ENCODE data around the gene BBLN. TPM values are rescaled to one million over a fixed set of nuclear protein-coding genes. Genes with fewer than 3 reads are reported as not detected.

Gene BBLN, protein sequence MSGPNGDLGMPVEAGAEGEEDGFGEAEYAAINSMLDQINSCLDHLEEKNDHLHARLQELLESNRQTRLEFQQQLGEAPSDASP
- total RNA-seq (2022; extraction: Qiagen RNA extraction; ENCODE audit: low read depth): 35.7 to 64.3 TPM (median 54.3 TPM) in 5 replicates

DNA sequence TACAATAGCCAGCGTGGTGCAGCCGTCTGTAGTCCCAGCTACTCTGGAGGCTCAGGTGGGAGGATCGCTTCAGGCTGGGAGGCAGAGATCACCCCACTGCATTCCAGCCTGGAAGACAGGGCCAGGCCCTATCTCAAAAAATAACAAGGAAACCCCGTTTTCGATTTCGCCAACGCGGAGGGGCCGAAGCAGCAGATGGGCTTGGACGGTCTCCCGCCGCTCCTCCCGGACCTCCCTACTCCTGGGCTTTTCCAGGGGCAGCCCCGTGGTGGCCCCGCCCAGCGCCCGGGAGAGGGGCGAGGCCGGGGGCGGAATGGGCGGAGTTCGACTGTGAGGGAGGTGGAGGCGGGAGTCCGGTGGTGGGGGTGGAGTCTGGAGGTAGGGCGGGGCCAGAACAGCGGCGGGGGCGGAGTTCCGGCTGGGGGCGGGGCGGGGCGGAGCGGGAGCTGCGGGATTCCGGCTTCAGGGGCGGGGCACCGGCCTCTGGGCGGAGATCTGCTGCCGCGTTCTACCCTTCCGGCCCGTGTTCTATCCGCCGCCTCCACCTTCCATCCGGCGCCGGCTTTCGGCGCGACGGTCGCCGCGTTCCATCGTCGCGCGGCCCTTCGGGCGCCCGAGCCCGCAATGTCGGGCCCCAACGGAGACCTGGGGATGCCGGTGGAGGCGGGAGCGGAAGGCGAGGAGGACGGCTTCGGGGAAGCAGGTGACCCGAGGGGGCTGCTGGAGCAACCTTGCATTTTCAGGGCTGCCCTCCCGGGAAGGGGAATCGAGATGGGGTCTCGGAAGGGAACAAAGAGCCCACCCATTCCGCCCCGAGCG is at the start of gene BBLN:
Gene BBLN (plus strand): TSS at position 482 of the 819 bp plus-strand sequence. CDS start 143 bp downstream, at position 625.

DNA sequence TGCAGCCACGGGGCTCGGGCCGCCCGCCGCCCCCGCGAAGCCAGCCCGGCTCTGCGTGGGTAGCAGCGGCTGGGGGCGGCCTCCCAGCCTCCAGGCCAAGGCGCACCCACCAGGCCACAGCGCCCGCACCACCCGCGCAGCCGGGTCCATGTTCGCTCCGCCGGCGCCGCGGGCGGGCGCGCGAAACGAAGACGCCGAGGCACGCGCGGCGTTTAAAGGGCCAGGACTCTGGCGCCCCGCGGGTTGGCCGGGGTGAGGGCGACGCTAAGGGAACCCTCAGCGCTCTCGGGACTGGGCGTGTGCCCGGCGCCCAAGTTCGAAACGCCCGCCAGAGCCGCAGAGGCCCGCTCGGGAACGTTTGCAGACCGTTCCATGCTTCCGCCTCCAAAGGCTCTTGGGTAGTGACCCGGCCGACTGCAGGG is 32.5 kb upstream of the BBLN start, which contains the start of gene PTGES2:
Gene PTGES2 (minus strand): TSS at position 162 of the 422 bp plus-strand sequence. CDS start 12 bp downstream, at position 150.

DNA sequence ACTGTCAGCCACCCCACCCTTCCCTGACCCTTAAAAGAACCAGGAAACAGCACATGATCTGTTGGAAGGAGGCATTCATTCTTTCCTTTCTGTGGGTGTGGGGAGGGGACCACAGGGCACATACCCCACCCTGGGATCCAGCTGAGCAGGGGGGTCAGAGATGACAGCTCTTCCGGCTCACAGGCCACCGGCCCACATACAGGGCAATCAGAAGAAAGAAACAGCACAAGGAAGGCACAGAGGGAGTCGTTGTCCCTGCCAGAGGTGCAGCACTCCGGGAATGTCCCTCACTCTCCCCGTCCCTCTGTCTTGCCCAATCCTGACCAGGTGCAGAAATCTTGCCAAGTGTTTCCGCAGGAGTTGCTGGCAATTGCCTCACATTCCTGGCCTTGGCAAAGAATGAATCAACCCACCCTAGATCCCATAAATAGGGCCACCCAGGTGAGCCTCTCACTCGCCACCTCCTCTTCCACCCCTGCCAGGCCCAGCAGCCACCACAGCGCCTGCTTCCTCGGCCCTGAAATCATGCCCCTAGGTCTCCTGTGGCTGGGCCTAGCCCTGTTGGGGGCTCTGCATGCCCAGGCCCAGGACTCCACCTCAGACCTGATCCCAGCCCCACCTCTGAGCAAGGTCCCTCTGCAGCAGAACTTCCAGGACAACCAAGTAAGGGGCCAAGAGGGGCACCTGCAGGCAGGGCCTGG is 10.9 kb upstream of the BBLN start, which contains the start of gene LCN2:
Gene LCN2 (plus strand): TSS at position 453 of the 701 bp plus-strand sequence. CDS start 73 bp downstream, at position 526.

DNA sequence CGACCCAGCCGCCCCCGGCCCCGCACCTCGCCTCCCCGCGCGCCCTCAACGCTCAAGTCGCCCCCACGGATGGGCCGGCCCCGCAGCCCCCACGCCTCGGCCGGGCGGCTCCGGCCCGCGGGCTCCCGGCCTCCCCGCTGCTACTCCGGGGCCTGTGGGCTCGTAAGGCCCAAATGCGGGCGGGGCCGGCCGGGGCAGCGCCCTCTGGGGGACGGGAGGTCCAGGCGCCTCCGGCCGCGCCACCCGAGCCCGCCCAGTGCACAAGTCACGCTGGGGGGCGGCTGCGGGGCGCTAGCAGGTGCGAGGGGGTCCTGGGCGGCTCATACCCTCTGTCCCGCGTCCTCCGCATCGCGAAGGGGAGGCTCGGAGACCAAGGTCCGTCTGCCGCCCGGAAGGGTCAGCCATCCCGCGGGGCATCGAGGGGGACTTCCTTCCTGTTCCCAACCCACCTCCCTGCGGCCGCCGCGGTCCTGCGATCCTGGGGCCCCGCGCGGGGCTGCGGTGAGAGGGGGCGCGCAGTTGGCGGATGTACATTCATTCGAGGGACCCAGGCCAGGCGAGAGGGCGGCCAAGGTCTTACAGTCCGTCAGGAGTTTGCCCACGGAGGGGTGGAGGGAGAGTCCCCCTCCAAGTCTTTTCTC is 31.5 kb downstream of the BBLN start, which contains the start of gene CIZ1:
Gene CIZ1 (minus strand): TSS at position 167 of the 641 bp plus-strand sequence. CDS start 715 bp downstream, outside the sequence.

DNA sequence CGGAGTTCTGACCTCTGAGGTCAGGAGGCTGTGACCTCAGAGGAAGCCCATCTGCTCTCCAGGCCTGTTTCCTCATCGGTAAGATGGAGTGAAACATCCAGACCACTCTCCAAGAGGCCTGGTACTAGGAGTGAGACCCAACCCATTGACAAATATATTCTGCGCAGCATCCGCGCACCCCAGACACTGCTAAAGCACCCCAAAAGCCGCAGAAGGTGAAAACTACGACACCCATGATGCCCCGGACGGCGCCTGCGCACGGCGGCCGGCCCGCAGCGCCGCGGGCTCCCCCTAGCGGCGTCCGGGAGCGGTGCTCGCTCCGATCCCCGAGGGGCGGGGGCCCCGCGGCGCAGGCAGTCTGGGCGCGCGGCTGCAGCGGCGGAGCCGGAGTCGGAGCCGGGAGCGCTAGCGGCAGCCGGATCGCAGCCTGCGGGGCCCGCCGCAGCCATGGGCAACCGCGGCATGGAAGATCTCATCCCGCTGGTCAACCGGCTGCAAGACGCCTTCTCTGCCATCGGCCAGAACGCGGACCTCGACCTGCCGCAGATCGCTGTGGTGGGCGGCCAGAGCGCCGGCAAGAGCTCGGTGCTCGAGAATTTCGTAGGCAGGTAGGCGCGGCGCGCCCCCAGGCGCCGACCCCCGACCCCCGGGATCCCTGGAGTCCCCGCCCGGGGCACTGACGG is 43.1 kb downstream of the BBLN start, which contains the start of gene DNM1:
Gene DNM1 (plus strand): TSS at position 356 of the 683 bp plus-strand sequence. CDS start 92 bp downstream, at position 448.

Other genes starting within 250 kb of the BBLN start
- gene ST6GALNAC4, start 243.2 kb upstream of the BBLN start, total RNA-seq (2022; extraction: Qiagen RNA extraction; ENCODE audit: low read depth): 17.1 to 25.6 TPM (median 20.9 TPM) in 5 replicates
- 2.0 to 2.6 TPM (median 2.1 TPM) in 5 replicates for gene PIP5KL1, start 229.5 kb upstream of the BBLN start, total RNA-seq (2022; extraction: Qiagen RNA extraction; ENCODE audit: low read depth)
- gene DPM2, start 222.4 kb upstream of the BBLN start, total RNA-seq (2022; extraction: Qiagen RNA extraction; ENCODE audit: low read depth): 40.9 to 50.0 TPM (median 44.0 TPM) in 5 replicates
- 68.8 to 103 TPM (median 83.0 TPM) in 5 replicates for gene EEIG1, start 179.3 kb upstream of the BBLN start, total RNA-seq (2022; extraction: Qiagen RNA extraction; ENCODE audit: low read depth)
- gene NAIF1, start 92.9 kb upstream of the BBLN start, total RNA-seq (2022; extraction: Qiagen RNA extraction; ENCODE audit: low read depth): 4.3 to 8.2 TPM (median 7.0 TPM) in 5 replicates
- gene SLC25A25, start 92.0 kb upstream of the BBLN start, total RNA-seq (2022; extraction: Qiagen RNA extraction; ENCODE audit: low read depth): 8.0 to 10.0 TPM (median 8.7 TPM) in 5 replicates
- 77.0 to 110 TPM (median 89.7 TPM) in 5 replicates for gene PTGES2, start 32.5 kb upstream of the BBLN start, total RNA-seq (2022; extraction: Qiagen RNA extraction; ENCODE audit: low read depth)
- gene LCN2, start 10.8 kb upstream of the BBLN start, total RNA-seq (2022; extraction: Qiagen RNA extraction; ENCODE audit: low read depth): 2.2 to 6.1 TPM (median 3.3 TPM) in 5 replicates
- gene CIZ1, start 31.3 kb downstream of the BBLN start, total RNA-seq (2022; extraction: Qiagen RNA extraction; ENCODE audit: low read depth): 73.1 to 102 TPM (median 85.4 TPM) in 5 replicates
- gene DNM1, start 43.1 kb downstream of the BBLN start, total RNA-seq (2022; extraction: Qiagen RNA extraction; ENCODE audit: low read depth): 81.5 to 103 TPM (median 88.2 TPM) in 5 replicates
- 43.4 to 51.4 TPM (median 49.5 TPM) in 5 replicates for gene GOLGA2, start 115.7 kb downstream of the BBLN start, total RNA-seq (2022; extraction: Qiagen RNA extraction; ENCODE audit: low read depth)
- 42.5 to 48.0 TPM (median 43.5 TPM) in 5 replicates for gene SWI5, start 116.0 kb downstream of the BBLN start, total RNA-seq (2022; extraction: Qiagen RNA extraction; ENCODE audit: low read depth)
- gene TRUB2, start 162.2 kb downstream of the BBLN start, total RNA-seq (2022; extraction: Qiagen RNA extraction; ENCODE audit: low read depth): 47.0 to 54.8 TPM (median 52.4 TPM) in 5 replicates
- 51.3 to 61.8 TPM (median 57.5 TPM) in 5 replicates for gene COQ4, start 162.6 kb downstream of the BBLN start, total RNA-seq (2022; extraction: Qiagen RNA extraction; ENCODE audit: low read depth)
- 36.1 to 52.3 TPM (median 45.2 TPM) in 5 replicates for gene SLC27A4, start 180.3 kb downstream of the BBLN start, total RNA-seq (2022; extraction: Qiagen RNA extraction; ENCODE audit: low read depth)
- 70.8 to 87.2 TPM (median 85.8 TPM) in 5 replicates for gene URM1, start 211.1 kb downstream of the BBLN start, total RNA-seq (2022; extraction: Qiagen RNA extraction; ENCODE audit: low read depth)